ENCODE results near the gene DNM1. TPM values are rescaled to one million over a fixed set of nuclear protein-coding genes. Genes with fewer than 3 reads are reported as not detected.
"Not testable (repeated sequence)": the region's sequence is repeated elsewhere in the genome, so short reads cannot be mapped to it uniquely, and the experiment has no call there.

DNM1 gene
- total RNA-seq, 1 donor from 2014 or later, result 2.4 TPM

- H3K36me3 Mint-ChIP-seq (ENCODE audit: low read depth), result peaks cover 24% of the 10 kb centered on the region
- H3K27ac Mint-ChIP-seq, result peak within 1 kb of the TSS; percentile 89
- no peaks in the 10 kb centered on the region for H3K27me3 Mint-ChIP-seq (ENCODE audit: low read depth)
- H3K4me3 Mint-ChIP-seq (ENCODE audit: low read depth), result peak within 1 kb of the TSS; percentile 97
- intact Hi-C loops (cut with micrococcal nuclease), result loop anchor here (1.0 to 5.0 kb wide), 3 partner anchors 64 to 149 kb away; partner anchors contain the start of genes CIZ1, PTGES2 and SLC27A4
- no peaks in the 10 kb centered on the region for H3K9me3 Mint-ChIP-seq
- peaks cover 40% of the 10 kb centered on the region for H3K4me1 Mint-ChIP-seq (ENCODE audit: low read depth)
- DNase-seq (ENCODE audit: low spot score), result peak; percentile 100
Observed at GRCh38 chr9:128276008-128276573, 72.9 kb downstream of the DNM1 start, which contains the start of gene SWI5. SWI5 (plus strand) TSS chr9:128276276.

GRCh38 chr9:128276574-128277270 is 73.5 kb downstream of the DNM1 start:
- intact Hi-C loops (cut with micrococcal nuclease), result loop anchor here (1.0 to 5.0 kb wide), 3 partner anchors 64 to 149 kb away; partner anchors contain the start of genes CIZ1, PTGES2 and SLC27A4
- DNase-seq (ENCODE audit: low spot score), result no peak
- no peaks in the 10 kb centered on the region for H3K27me3 Mint-ChIP-seq (ENCODE audit: low read depth)

GRCh38 chr9:128279088-128280073 is 76.2 kb downstream of the DNM1 start:
- DNase-seq (ENCODE audit: low spot score); H3K36me3 Mint-ChIP-seq (ENCODE audit: low read depth); H3K4me3 Mint-ChIP-seq (ENCODE audit: low read depth); H3K27me3 Mint-ChIP-seq (ENCODE audit: low read depth); H3K27ac Mint-ChIP-seq; H3K9me3 Mint-ChIP-seq: not testable (repeated sequence)
- H3K4me1 Mint-ChIP-seq (ENCODE audit: low read depth), result peaks cover 28% of the 10 kb centered on the region
- intact Hi-C loops (cut with micrococcal nuclease), result loop anchor here (5.0 kb wide), 2 partner anchors 87 to 152 kb away; partner anchors contain the start of genes CIZ1 and PTGES2

More at GRCh38 chr9:128276574-128277270, 73.5 kb downstream of the DNM1 start:
- H3K36me3 Mint-ChIP-seq (ENCODE audit: low read depth), result peaks cover 18% of the 10 kb centered on the region
- no peaks in the 10 kb centered on the region for H3K9me3 Mint-ChIP-seq
- H3K4me3 Mint-ChIP-seq (ENCODE audit: low read depth), result peak overlapping the region; percentile 97
- H3K4me1 Mint-ChIP-seq (ENCODE audit: low read depth), result peaks cover 40% of the 10 kb centered on the region
- H3K27ac Mint-ChIP-seq, result peak overlapping the region; percentile 89

- intact Hi-C loops (cut with micrococcal nuclease), result no loop called here
- no peaks in the 10 kb centered on the region for H3K36me3 Mint-ChIP-seq (ENCODE audit: low read depth)
- H3K4me3 Mint-ChIP-seq (ENCODE audit: low read depth), result no peak overlapping the region
- no peak for DNase-seq (ENCODE audit: low spot score)
- peaks cover 22% of the 10 kb centered on the region for H3K4me1 Mint-ChIP-seq (ENCODE audit: low read depth)
- peak overlapping the region; percentile 1 for H3K27ac Mint-ChIP-seq
- no peaks in the 10 kb centered on the region for H3K9me3 Mint-ChIP-seq
- H3K27me3 Mint-ChIP-seq (ENCODE audit: low read depth), result no peaks in the 10 kb centered on the region
Observed at GRCh38 chr9:128280084-128280622, 77.0 kb downstream of the DNM1 start.

GRCh38 chr9:128282500-128282899 is 79.3 kb downstream of the DNM1 start:
- Mint-ChIP-seq H3K36me3 (ENCODE audit: low read depth) (no peaks in the 10 kb centered on the region), H3K4me1 (ENCODE audit: low read depth) (peaks cover 11% of the 10 kb centered on the region), H3K9me3 (no peaks in the 10 kb centered on the region), H3K27me3 (ENCODE audit: low read depth) (no peaks in the 10 kb centered on the region), H3K27ac (no peak overlapping the region), H3K4me3 (ENCODE audit: low read depth) (no peak overlapping the region)
- intact Hi-C loops (cut with micrococcal nuclease), result no loop called here
- DNase-seq (ENCODE audit: low spot score), result no peak

GRCh38 chr9:128285033-128285784 is 82.0 kb downstream of the DNM1 start:
- no peaks in the 10 kb centered on the region for H3K36me3 Mint-ChIP-seq (ENCODE audit: low read depth)
- H3K4me3 Mint-ChIP-seq (ENCODE audit: low read depth), result no peak overlapping the region
- H3K27me3 Mint-ChIP-seq (ENCODE audit: low read depth), result no peaks in the 10 kb centered on the region
- DNase-seq (ENCODE audit: low spot score), result no peak
- intact Hi-C loops (cut with micrococcal nuclease), result no loop called here
- peaks cover 2% of the 10 kb centered on the region for H3K4me1 Mint-ChIP-seq (ENCODE audit: low read depth)
- no peaks in the 10 kb centered on the region for H3K9me3 Mint-ChIP-seq
- no peak overlapping the region for H3K27ac Mint-ChIP-seq

GRCh38 chr9:128286440-128286839 is 83.3 kb downstream of the DNM1 start:
- Mint-ChIP-seq H3K9me3 (no peaks in the 10 kb centered on the region), H3K36me3 (ENCODE audit: low read depth) (no peaks in the 10 kb centered on the region)

GRCh38 chr9:128288273-128289004 is 85.3 kb downstream of the DNM1 start:
- Mint-ChIP-seq H3K4me3 (ENCODE audit: low read depth) (no peak overlapping the region), H3K9me3 (no peaks in the 10 kb centered on the region), H3K27me3 (ENCODE audit: low read depth) (no peaks in the 10 kb centered on the region), H3K36me3 (ENCODE audit: low read depth) (no peaks in the 10 kb centered on the region), H3K27ac (no peak overlapping the region), H3K4me1 (ENCODE audit: low read depth) (no peaks in the 10 kb centered on the region)
- intact Hi-C loops (cut with micrococcal nuclease), result no loop called here
- no peak for DNase-seq (ENCODE audit: low spot score)

More at GRCh38 chr9:128286440-128286839, 83.3 kb downstream of the DNM1 start:
- Mint-ChIP-seq H3K4me3 (ENCODE audit: low read depth) (no peak overlapping the region), H3K27ac (no peak overlapping the region), H3K4me1 (ENCODE audit: low read depth) (no peaks in the 10 kb centered on the region), H3K27me3 (ENCODE audit: low read depth) (no peaks in the 10 kb centered on the region)
- DNase-seq (ENCODE audit: low spot score), result no peak
- intact Hi-C loops (cut with micrococcal nuclease), result no loop called here

GRCh38 chr9:128292009-128292408 is 88.8 kb downstream of the DNM1 start:
- Mint-ChIP-seq H3K36me3 (ENCODE audit: low read depth) (no peaks in the 10 kb centered on the region), H3K27ac (no peak overlapping the region), H3K9me3 (no peaks in the 10 kb centered on the region), H3K27me3 (ENCODE audit: low read depth) (no peaks in the 10 kb centered on the region), H3K4me1 (ENCODE audit: low read depth) (no peaks in the 10 kb centered on the region), H3K4me3 (ENCODE audit: low read depth) (no peak overlapping the region)
- no peak for DNase-seq (ENCODE audit: low spot score)
- intact Hi-C loops (cut with micrococcal nuclease), result loop anchor here (10.0 kb wide), 1 partner anchor 123 kb away; no protein-coding TSS in a partner anchor

- Mint-ChIP-seq H3K4me3 (ENCODE audit: low read depth) (no peak overlapping the region), H3K4me1 (ENCODE audit: low read depth) (no peaks in the 10 kb centered on the region), H3K27me3 (ENCODE audit: low read depth) (no peaks in the 10 kb centered on the region), H3K27ac (no peak overlapping the region), H3K9me3 (no peaks in the 10 kb centered on the region), H3K36me3 (ENCODE audit: low read depth) (no peaks in the 10 kb centered on the region)
- intact Hi-C loops (cut with micrococcal nuclease), result loop anchor here (10.0 kb wide), 1 partner anchor 122 kb away; no protein-coding TSS in a partner anchor
- DNase-seq (ENCODE audit: low spot score), result no peak
Observed at GRCh38 chr9:128293091-128293490, 89.9 kb downstream of the DNM1 start.

- DNase-seq (ENCODE audit: low spot score), result no peak
- intact Hi-C loops (cut with micrococcal nuclease), result loop anchor here (10.0 kb wide), 1 partner anchor 121 kb away; no protein-coding TSS in a partner anchor
Observed at GRCh38 chr9:128294142-128294541, 91.0 kb downstream of the DNM1 start.

More at GRCh38 chr9:128294142-128294541, 91.0 kb downstream of the DNM1 start:
- H3K27me3 Mint-ChIP-seq (ENCODE audit: low read depth), result no peaks in the 10 kb centered on the region
- H3K4me3 Mint-ChIP-seq (ENCODE audit: low read depth), result no peak overlapping the region
- no peak overlapping the region for H3K27ac Mint-ChIP-seq
- no peaks in the 10 kb centered on the region for H3K4me1 Mint-ChIP-seq (ENCODE audit: low read depth)
- no peaks in the 10 kb centered on the region for H3K9me3 Mint-ChIP-seq
- H3K36me3 Mint-ChIP-seq (ENCODE audit: low read depth), result no peaks in the 10 kb centered on the region

Measured in activated T-helper 2 cell treated with anti-CD3 and anti-CD28 coated beads, Interferon-gamma antibody, Interleukin-2, Interleukin-4, amounts not matched to agents 10 μg/mL and 5 μg/mL and 100 μg/mL, durations not matched to agents 14 hours and 24 hours and 36 hours (primary cell).